ENCODE measurements around the gene ENGASE. TPM values are rescaled to one million over a fixed set of nuclear protein-coding genes. Genes with fewer than 3 reads are reported as not detected.
"Not testable (repeated sequence)": the region's sequence is repeated elsewhere in the genome, so short reads cannot be mapped to it uniquely, and the experiment has no call there.

The ENGASE gene
- 22.5 and 26.7 TPM in 2 replicates for total RNA-seq (2014; rRNA removed; shearing (Covaris generic))

DNA sequence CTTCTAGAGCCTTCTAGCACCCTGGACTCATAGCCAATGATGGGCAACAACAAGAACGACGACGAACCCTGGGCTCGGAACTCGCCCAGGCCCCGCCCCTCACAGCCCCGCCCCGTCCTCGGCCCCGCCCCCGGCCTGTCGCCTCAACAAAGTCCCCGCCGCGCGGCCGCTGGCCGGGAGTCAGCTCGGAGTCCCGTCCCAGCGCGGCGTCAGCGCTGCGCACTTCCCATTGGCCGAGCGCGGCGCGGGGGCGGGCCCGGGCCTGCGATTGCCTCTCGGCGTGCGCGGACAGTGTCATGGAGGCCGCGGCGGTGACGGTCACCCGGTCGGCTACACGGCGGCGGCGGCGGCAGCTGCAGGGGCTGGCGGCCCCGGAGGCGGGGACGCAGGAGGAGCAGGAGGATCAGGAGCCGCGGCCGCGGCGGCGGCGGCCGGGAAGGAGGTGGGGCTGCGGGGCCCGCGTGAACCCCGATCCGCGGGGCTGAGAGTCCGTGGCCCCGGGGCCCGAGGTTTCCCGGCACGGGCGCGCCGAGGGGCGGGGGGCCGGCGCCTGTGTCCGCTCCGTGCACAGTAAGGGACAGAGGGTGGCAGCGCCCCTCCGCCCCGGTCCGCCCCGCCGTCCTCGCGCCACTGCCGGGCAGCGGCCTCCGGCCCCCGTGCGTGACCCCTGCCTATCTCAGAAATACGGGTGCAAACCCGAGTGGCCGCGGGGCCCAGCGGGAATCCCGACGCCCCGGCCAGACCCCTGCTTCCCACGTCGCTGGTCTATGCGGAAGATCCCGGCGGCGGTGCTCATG is at the start of gene ENGASE:
ENGASE (plus strand) TSS at position 176 of the 797 bp plus-strand sequence; CDS start at position 297, 121 bp downstream.
- DNase-seq (ENCODE audit: low spot score), result peak; percentile 91

GRCh38 chr17:79024901-79025737 is 49.5 kb upstream of the ENGASE start:
- no peak for DNase-seq (ENCODE audit: low spot score)

GRCh38 chr17:79026376-79027273 is 48.0 kb upstream of the ENGASE start:
- peak; percentile 79 for DNase-seq (ENCODE audit: low spot score)

DNA sequence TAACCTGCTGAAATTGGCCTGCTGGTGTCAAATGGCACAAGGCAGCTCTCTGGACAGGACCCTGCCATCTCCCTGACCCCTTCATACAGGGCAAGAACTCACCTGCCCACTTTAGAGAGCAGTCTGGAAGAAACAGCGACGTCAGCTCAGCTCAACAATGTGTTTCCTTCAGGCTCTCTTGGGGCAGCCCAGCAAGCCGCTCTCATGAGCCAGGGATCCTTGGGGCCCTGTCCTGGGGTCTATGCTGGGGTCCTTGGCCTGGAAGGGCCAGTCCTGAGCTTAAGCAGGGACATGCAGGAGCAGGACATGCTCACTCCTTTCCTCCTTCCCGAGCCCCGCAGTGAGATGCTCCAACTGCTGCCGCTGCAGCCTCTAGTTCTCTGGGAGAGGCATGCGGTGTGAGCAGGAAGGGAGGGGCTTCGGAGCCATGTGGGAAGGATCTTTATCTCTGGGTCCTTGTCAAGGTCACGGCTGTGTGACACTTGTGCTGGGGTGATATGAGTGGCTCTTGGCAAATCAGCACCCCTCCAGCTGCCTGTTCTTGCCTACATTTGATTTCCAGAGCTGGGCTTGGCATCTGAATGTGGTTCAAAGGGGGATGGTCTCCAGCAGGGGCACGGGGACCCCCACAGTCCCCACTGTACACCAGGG is 47.2 kb upstream of the ENGASE start:
- DNase-seq (ENCODE audit: low spot score), result peak; percentile 58

DNA sequence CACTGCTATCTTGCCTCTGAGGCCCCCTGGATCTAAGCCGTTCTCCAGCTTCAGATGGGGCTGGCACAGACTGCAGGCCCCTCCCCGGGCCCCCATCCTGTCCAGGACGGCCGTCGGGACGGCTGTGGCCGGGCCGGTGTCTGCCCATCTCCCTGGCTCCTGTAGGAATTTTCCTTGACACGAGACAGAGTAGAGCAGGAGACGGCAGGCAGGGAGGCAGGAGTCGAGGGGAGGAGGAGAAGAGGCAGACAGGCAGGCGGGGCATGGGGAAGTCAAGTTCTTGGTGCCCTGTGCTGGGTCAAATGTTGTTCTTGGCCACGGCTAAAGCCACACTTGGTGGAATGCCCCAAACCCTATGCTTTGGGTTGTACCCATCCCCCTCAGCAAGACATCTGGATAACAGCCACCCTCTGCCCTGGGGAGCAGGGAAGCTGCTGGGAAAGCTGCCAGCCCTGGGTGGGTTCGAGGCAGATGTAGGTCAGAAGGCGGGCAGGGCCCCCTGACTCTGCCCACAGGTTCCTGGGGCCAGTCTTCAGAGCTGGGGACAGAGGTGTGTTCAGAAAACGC is 46.6 kb upstream of the ENGASE start:
- DNase-seq (ENCODE audit: low spot score), result peak; percentile 50

- peak; percentile 22 for DNase-seq (ENCODE audit: low spot score)
These were observed 45.9 kb upstream of the ENGASE start for GRCh38 chr17:79028496-79029326.

GRCh38 chr17:79029327-79030009 is 45.2 kb upstream of the ENGASE start:
- no peak for DNase-seq (ENCODE audit: low spot score)

DNA sequence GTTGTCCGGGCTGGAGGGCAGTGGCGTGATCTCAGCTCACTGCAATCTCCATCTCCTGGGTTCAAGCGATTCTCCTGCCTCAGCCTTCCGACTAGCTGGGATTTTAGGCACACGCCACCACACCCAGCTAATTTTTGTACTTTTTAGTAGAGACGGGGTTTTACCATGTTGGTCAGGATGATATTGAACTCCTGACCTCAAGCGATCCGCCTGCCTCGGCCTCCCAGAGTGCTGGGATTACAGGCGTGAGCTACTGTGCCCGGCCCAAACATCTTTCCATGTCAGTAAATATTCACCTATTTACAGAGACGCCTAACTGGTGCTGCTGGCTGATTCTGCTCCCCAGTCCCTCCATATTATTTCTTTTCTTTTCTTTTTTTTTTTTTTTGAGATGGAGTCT is 44.0 kb upstream of the ENGASE start:
- DNase-seq (ENCODE audit: low spot score), result not testable (repeated sequence)

GRCh38 chr17:79031996-79032875 is 42.4 kb upstream of the ENGASE start:
- no peak for DNase-seq (ENCODE audit: low spot score)

- no peak for DNase-seq (ENCODE audit: low spot score)
These were observed 41.5 kb upstream of the ENGASE start for GRCh38 chr17:79033046-79033616.

- DNase-seq (ENCODE audit: low spot score), result no peak
These were observed 40.7 kb upstream of the ENGASE start for GRCh38 chr17:79033741-79034501.

GRCh38 chr17:79034931-79035485 is 39.6 kb upstream of the ENGASE start:
- DNase-seq (ENCODE audit: low spot score), result no peak

- DNase-seq (ENCODE audit: low spot score), result no peak
These were observed 38.9 kb upstream of the ENGASE start for GRCh38 chr17:79035686-79036085.

DNA sequence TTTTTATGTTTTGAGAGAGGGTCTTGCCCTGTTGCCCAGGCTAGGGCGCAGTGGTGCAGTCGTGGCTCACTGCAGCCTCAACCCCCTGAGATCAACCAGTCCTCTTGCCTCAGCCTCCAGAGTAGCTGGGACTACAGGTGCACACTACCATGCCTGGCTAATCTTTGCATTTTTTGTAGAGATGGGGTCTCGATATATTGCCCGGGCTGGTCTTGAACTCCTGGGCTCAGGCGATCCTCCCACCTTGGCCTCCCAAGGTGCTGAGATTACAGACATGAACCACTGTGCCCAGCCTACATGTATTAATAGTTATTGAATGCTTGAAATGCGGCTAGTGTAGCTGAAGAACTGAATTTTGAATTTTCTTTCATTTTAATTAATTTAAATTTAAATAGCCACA is 38.4 kb upstream of the ENGASE start:
- DNase-seq (ENCODE audit: low spot score), result no peak

GRCh38 chr17:79036596-79036995 is 38.0 kb upstream of the ENGASE start:
- DNase-seq (ENCODE audit: low spot score), result peak; percentile 45

DNA sequence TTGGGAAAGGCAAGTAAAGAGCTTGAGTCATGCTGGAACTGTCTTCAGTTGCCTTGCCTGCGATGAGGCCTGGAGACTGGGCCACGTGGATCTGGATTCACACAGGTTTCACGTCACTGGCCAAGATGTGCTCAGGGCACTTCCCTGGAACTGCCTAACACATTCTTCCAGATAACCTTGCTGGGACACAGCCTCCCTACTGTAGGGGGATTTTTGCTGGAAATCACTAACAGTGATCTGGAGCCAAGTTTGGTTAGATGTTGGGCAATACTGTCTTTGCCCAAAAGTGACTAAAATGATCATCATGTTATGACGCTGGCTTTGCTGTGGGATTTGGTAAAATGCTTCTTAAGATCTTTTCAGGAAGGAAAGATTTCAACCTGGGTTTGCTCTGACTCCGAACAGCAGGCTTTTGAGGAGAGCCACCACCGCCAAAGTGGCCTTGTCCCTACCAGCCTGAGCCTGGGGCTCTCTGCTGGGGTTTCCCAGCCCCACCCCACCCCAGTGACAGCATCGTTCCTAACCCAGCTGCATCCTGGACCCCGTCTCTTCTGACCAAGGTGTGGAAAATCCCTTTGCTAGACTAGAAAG is 36.0 kb upstream of the ENGASE start:
- DNase-seq (ENCODE audit: low spot score), result no peak
